HepG2 (cell line): ENCODE measurements around the gene RPL23. TPM values are rescaled to one million over a fixed set of nuclear protein-coding genes. Genes with fewer than 3 reads are reported as not detected.

ENCODE experiments used
- ADNP ChIP-seq: sonication (generic); formaldehyde crosslinking; IDR thresholded peaks from 2 replicates; pipeline ENCODE4 v1.4.0; 2020; ENCODE audit warnings: missing genetic modification reagents
- ASH2L ChIP-seq: fragments of 300-600, 200-600 bp; sonication (generic); IDR thresholded peaks from 2 replicates; pipeline ENCODE4 v1.7.0; 2017; ENCODE audit warnings: low read depth, mild to moderate bottlenecking, moderate library complexity, mixed read lengths, low read length; ENCODE audit not compliant: insufficient read length
- ATM ChIP-seq: fragments of 450-650 bp; IDR thresholded peaks from 2 replicates; pipeline ENCODE4 v1.7.1; 2017; ENCODE audit warnings: mild to moderate bottlenecking, borderline replicate concordance
- BHLHE40 ChIP-seq: IDR thresholded peaks from 2 replicates; pipeline ENCODE4 v1.6.1; 2011; ENCODE audit warnings: low read length, improper control_type of control experiment
- CHD4 ChIP-seq: fragments of 200-600 bp; sonication (generic); IDR thresholded peaks from 2 replicates; pipeline ENCODE4 v1.7.0; 2017; ENCODE audit warnings: mild to moderate bottlenecking, low read length, borderline replicate concordance
- EED ChIP-seq: sonication (generic); formaldehyde crosslinking; IDR thresholded peaks from 2 replicates; pipeline ENCODE4 v1.5.0; 2020; ENCODE audit warnings: mild to moderate bottlenecking, missing genetic modification reagents
- ELF3 ChIP-seq: IDR thresholded peaks from 2 replicates; pipeline ENCODE4 v1.6.1; 2016; ENCODE audit warnings: missing genetic modification reagents, missing compliant biosample characterization
- GATAD2A ChIP-seq: IDR thresholded peaks from 2 replicates; pipeline ENCODE4 v1.6.1; 2016
- KDM5A ChIP-seq: fragments of 200-600 bp; sonication (generic); IDR thresholded peaks from 2 replicates; pipeline ENCODE4 v1.7.0; 2018; ENCODE audit warnings: antibody characterized with exemption, mild to moderate bottlenecking, low read length, borderline replicate concordance
- NFIC ChIP-seq: IDR thresholded peaks from 2 replicates; pipeline ENCODE4 v1.6.1; 2012; ENCODE audit warnings: mild to moderate bottlenecking, low read length, inconsistent platforms
- ONECUT2 ChIP-seq: sonication (generic); formaldehyde crosslinking; IDR thresholded peaks from 2 replicates; pipeline ENCODE4 v1.4.0; 2020; ENCODE audit warnings: missing genetic modification reagents
- RCOR2 ChIP-seq: IDR thresholded peaks from 2 replicates; pipeline ENCODE4 v1.6.1; 2016; ENCODE audit warnings: missing biosample characterization, missing genetic modification reagents
- RXRB ChIP-seq: IDR thresholded peaks from 2 replicates; pipeline ENCODE4 v1.6.1; 2016; ENCODE audit warnings: borderline replicate concordance, missing genetic modification reagents, missing compliant biosample characterization
- SIX1 ChIP-seq: sonication (generic); formaldehyde crosslinking; IDR thresholded peaks from 2 replicates; pipeline ENCODE4 v1.4.0; 2020; ENCODE audit warnings: missing genetic modification reagents, borderline replicate concordance
- SOX5 ChIP-seq: IDR thresholded peaks from 2 replicates; pipeline ENCODE4 v1.6.1; 2016; ENCODE audit warnings: borderline replicate concordance
- SOX6 ChIP-seq, 2 experiments: fragments of 450-650 bp in 1 of 2; sonication (generic) in 1 of 2; formaldehyde crosslinking in 1 of 2; IDR thresholded peaks; 2 replicates each; pipeline versions ENCODE4 v1.4.0 to v1.6.1; 2017 to 2020; ENCODE audit warnings: antibody characterized with exemption in 1 of 2, mild to moderate bottlenecking in 1 of 2, missing genetic modification reagents in 1 of 2
- SPEN ChIP-seq: sonication (generic); formaldehyde crosslinking; IDR thresholded peaks from 2 replicates; pipeline ENCODE4 v1.5.1; 2020; ENCODE audit warnings: low read depth, mild to moderate bottlenecking, missing genetic modification reagents
- TMF1 ChIP-seq: sonication (generic); formaldehyde crosslinking; IDR thresholded peaks from 2 replicates; pipeline ENCODE4 v1.8.1; 2022; ENCODE audit warnings: low read depth, missing genetic modification reagents
- XBP1 ChIP-seq: sonication (generic); formaldehyde crosslinking; IDR thresholded peaks from 2 replicates; pipeline ENCODE4 v1.5.0; 2020; ENCODE audit warnings: missing genetic modification reagents
- ZFP1 ChIP-seq: IDR thresholded peaks from 2 replicates; pipeline ENCODE4 v1.6.1; 2016
- ZNF501 ChIP-seq: sonication (generic); formaldehyde crosslinking; IDR thresholded peaks from 2 replicates; pipeline ENCODE4 v1.5.1; 2020; ENCODE audit warnings: mild to moderate bottlenecking, moderate library complexity, missing genetic modification reagents
- ZNF777 ChIP-seq: sonication (generic); formaldehyde crosslinking; IDR thresholded peaks from 2 replicates; pipeline ENCODE4 v1.4.0; 2020; ENCODE audit warnings: missing genetic modification reagents
- polyA plus RNA-seq, 8 experiments: library from polyadenylated mRNA; depleted of rRNA in 3 of 8; stranded (reverse) in 7 of 8; unstranded in 1 of 8; fragments of >200 nt; fragmentation: Illumina TruSeq in 4 of 8; extraction: Trizol in 4 of 8; gene quantifications; 2 replicates each; pipeline versions ENCODE4 v1.2.1 to v1.2.3, GENCODE V29; 2011 to 2016; ENCODE audit warnings: low read depth in 4 of 8, missing spikeins in 1 of 8, mixed read lengths in 1 of 8; ENCODE audit not compliant: insufficient read depth in 1 of 8
- total RNA-seq, 5 experiments: library from RNA; depleted of rRNA; stranded (reverse); fragments of >200 nt; fragmentation: Illumina TruSeq; extraction: Trizol; gene quantifications; 2 replicates each; pipeline ENCODE4 v1.2.3, GENCODE V29; 2016; ENCODE audit warnings: low read depth in 1 of 5
- TF ChIP-seq, protein P1 (sequence below): sonication (generic); formaldehyde crosslinking; IDR thresholded peaks from 2 replicates; pipeline ENCODE4 v1.4.0; 2020; ENCODE audit warnings: missing genetic modification reagents
- TF ChIP-seq, protein P2 (sequence below): sonication (generic); formaldehyde crosslinking; IDR thresholded peaks from 2 replicates; pipeline ENCODE4 v1.4.0; 2020; ENCODE audit warnings: missing genetic modification reagents, borderline replicate concordance
- TF ChIP-seq, protein P3 (sequence below): sonication (generic); formaldehyde crosslinking; IDR thresholded peaks from 2 replicates; pipeline ENCODE4 v1.8.1; 2023; ENCODE audit warnings: mild to moderate bottlenecking, moderate library complexity, missing genetic modification reagents

RPL23 gene
- total and polyA plus RNA-seq, 2 of the 13 experiments (the other 11 are each of a cell fraction or from before 2014, with no cell fraction given): 2,790 to 4,860 TPM

DNA sequence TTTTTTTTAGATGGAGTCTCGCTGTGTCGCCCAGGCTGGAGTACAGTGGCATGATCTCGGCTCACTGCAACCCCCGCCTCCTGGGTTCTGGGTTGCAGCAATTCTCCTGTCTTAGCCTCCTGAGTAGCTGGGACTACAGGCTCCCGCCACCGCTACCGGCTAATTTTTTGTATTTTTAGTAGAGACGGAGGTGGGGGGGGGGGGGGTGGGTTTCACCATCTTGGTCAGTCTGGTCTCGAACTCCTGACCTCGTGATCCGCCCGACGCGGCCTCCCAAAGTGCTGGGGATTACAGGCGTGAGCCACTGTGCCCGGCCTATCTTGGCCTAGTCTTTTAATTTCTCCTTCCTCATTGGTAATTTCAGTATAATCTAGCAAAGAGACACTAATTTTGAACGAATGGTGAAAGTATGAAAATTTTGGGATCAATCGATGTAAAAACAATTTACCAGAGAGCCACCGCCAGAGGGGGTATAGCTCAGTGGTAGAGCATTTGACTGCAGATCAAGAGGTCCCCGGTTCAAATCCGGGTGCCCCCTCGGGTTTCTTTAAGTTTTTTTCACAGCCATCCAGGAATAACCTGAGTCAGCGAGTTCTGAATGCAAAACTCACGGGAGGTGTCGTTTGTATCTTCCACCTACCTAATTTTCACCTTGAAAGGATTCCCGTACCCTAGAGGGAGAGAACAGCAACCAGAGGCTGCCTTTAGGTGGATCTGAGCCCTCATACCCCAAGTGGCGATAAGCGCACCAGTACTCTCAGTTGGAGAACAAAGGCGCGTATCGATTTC lies 13.9 kb upstream of the RPL23 start (continued):
- TF ChIP-seq EED (CRISPR knock-in tag) (no peak), GATAD2A (CRISPR knock-in tag) (peak; percentile 50; the same call in 1 of the 2 replicates), ADNP (peak; percentile 75), RXRB (peak; percentile 13; the same call in 1 of the 2 replicates), ZNF777 (CRISPR knock-in tag) (peak; percentile 53), ATM (no peak), ONECUT2 (CRISPR knock-in tag) (peak; percentile 77), KDM5A (peak; percentile 67; the same call in 1 of the 2 replicates), ZNF501 (CRISPR knock-in tag) (peak; percentile 36; the same call in 1 of the 2 replicates), BHLHE40 (no peak), SIX1 (peak; percentile 40; the same call in 1 of the 2 replicates), XBP1 (CRISPR knock-in tag) (peak; percentile 56; the same call in 1 of the 2 replicates), NFIC (no peak), SPEN (CRISPR knock-in tag) (no peak; the same call in 1 of the 2 replicates), ELF3 (CRISPR knock-in tag) (peak; percentile 10; the same call in 1 of the 2 replicates), SOX5 (CRISPR knock-in tag) (peak; percentile 61; the same call in 1 of the 2 replicates), TMF1 (CRISPR knock-in tag) (no peak), CHD4 (peak; percentile 77; the same call in 1 of the 2 replicates), ASH2L (peak; percentile 48), SOX6 (IDR thresholded peaks at IDR 0.05) (no peak), SOX6 (CRISPR knock-in tag; IDR thresholded peaks at IDR 0.05) (peak; percentile 31; the same call in 1 of the 2 replicates), RCOR2 (CRISPR knock-in tag) (no peak), ZFP1 (CRISPR knock-in tag) (peak; percentile 78)
- TF ChIP-seq, protein P1, sequence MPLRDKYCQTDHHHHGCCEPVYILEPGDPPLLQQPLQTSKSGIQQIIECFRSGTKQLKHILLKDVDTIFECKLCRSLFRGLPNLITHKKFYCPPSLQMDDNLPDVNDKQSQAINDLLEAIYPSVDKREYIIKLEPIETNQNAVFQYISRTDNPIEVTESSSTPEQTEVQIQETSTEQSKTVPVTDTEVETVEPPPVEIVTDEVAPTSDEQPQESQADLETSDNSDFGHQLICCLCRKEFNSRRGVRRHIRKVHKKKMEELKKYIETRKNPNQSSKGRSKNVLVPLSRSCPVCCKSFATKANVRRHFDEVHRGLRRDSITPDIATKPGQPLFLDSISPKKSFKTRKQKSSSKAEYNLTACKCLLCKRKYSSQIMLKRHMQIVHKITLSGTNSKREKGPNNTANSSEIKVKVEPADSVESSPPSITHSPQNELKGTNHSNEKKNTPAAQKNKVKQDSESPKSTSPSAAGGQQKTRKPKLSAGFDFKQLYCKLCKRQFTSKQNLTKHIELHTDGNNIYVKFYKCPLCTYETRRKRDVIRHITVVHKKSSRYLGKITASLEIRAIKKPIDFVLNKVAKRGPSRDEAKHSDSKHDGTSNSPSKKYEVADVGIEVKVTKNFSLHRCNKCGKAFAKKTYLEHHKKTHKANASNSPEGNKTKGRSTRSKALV: peak; percentile 80; the same call in 1 of the 2 replicates
- TF ChIP-seq, protein P2, sequence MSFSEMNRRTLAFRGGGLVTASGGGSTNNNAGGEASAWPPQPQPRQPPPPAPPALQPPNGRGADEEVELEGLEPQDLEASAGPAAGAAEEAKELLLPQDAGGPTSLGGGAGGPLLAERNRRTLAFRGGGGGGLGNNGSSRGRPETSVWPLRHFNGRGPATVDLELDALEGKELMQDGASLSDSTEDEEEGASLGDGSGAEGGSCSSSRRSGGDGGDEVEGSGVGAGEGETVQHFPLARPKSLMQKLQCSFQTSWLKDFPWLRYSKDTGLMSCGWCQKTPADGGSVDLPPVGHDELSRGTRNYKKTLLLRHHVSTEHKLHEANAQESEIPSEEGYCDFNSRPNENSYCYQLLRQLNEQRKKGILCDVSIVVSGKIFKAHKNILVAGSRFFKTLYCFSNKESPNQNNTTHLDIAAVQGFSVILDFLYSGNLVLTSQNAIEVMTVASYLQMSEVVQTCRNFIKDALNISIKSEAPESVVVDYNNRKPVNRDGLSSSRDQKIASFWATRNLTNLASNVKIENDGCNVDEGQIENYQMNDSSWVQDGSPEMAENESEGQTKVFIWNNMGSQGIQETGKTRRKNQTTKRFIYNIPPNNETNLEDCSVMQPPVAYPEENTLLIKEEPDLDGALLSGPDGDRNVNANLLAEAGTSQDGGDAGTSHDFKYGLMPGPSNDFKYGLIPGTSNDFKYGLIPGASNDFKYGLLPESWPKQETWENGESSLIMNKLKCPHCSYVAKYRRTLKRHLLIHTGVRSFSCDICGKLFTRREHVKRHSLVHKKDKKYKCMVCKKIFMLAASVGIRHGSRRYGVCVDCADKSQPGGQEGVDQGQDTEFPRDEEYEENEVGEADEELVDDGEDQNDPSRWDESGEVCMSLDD (CRISPR knock-in tag): peak; percentile 50; the same call in 1 of the 2 replicates
- TF ChIP-seq, protein P3, sequence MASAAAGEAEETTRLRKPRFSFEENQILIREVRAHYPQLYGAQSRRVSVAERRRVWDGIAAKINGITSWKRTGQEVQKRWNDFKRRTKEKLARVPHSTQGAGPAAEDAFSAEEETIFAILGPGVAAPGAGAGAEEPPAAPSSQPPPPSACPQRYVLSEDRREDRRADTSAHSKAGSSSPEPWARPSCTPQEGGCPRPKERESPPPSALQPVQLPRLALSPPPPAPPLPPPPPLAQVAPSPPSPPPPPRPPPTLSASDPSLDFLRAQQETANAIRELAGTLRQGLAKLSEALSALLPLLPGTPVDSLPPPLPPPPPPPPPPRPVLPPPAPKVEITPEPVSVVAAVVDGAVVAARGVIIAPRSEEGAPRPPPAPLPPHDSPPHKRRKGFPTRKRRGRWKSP: peak; percentile 28; the same call in 1 of the 2 replicates
